HepG2 (cell line): ENCODE measurements around the gene RPL27A. TPM values are rescaled to one million over a fixed set of nuclear protein-coding genes. Genes with fewer than 3 reads are reported as not detected.

Experiments
- ATAC-seq: fragments of 200-7000 bp; cut with Tn5 transposase; 3 replicates; pipeline ENCODE4 v1.9.1; 2020; ENCODE audit warnings: mild to moderate bottlenecking, moderate library complexity
- BruUV-seq: library from RNA; stranded (reverse); fragments of 400-500 nt; replicated peaks from 2 replicates; lab custom pipeline; 2021; lab: Mats Ljungman, UMichigan
- CTCF ChIA-PET: fragments of 300-600 bp; formaldehyde crosslinking; extraction: SDS; loops from one replicate; lab custom pipeline; 2021; ENCODE audit warnings: low total read pairs, inconsistent platforms, low intra/inter-chr PET ratio; lab: Yijun Ruan, JAX
- POLR2A ChIA-PET: fragments of 350-600 bp; sonication (Branson Sonifier 250); formaldehyde crosslinking; loops from one replicate; lab custom pipeline; 2020; ENCODE audit warnings: antibody characterized with exemption, inconsistent platforms; lab: Yijun Ruan, JAX
- DNase-seq: peaks from one replicate; pipeline ENCODE4 v3.0.0-alpha.2; 2015; ENCODE audit warnings: low spot score
- FAIRE-seq: peaks from 3 replicates; lab custom pipeline; 2011; peaks lifted over from hg19 to GRCh38; lab: Jason Lieb, UNC
- H2AFZ ChIP-seq: one replicate; pipeline ENCODE4 v1.6.1; 2011; ENCODE audit warnings: low read length, inconsistent platforms
- H3K27ac ChIP-seq: fragments of 300-600 bp; 3 replicates; pipeline ENCODE4 v1.8.0; 2011; ENCODE audit warnings: mixed run types, mild to moderate bottlenecking, mixed read lengths, low read length, inconsistent platforms; ENCODE audit not compliant: insufficient read depth; ENCODE audit errors: extremely low read length
- H3K27me3 ChIP-seq, 2 experiments: fragments of 200-600 bp in 1 of 2; 2 replicates in 1 of 2; 3 replicates in 1 of 2; pipeline versions ENCODE4 v1.6.0 to v1.8.0; 2011; ENCODE audit warnings: low read length in 2 of 2, mild to moderate bottlenecking in 2 of 2, moderate library complexity in 2 of 2, inconsistent platforms in 1 of 2; ENCODE audit not compliant: insufficient read depth in 2 of 2, control insufficient read depth in 1 of 2
- H3K36me3 ChIP-seq, 2 experiments: fragments of 200-600 bp in 1 of 2; replicated peaks in 1 of 2; 2 replicates in 1 of 2; 3 replicates in 1 of 2; pipeline versions ENCODE4 v1.5.1 to v1.8.0; 2011; ENCODE audit warnings: low read length in 2 of 2, inconsistent platforms in 1 of 2; ENCODE audit not compliant: insufficient read depth in 2 of 2, control insufficient read depth in 1 of 2
- H3K4me1 ChIP-seq: 2 replicates; pipeline ENCODE4 v1.5.1; 2012; ENCODE audit warnings: low read length, inconsistent platforms; ENCODE audit not compliant: insufficient read depth
- H3K4me2 ChIP-seq: 2 replicates; pipeline ENCODE4 v1.6.0; 2011; ENCODE audit warnings: low read depth, low read length, inconsistent platforms
- H3K4me3 ChIP-seq, 3 experiments: fragments of 200-600 bp in 1 of 3; sonication (generic), shearing (Covaris generic) in 1 of 3; replicated peaks in 1 of 3; 2 replicates each; pipeline ENCODE4 v1.5.1; 2011 to 2016; ENCODE audit warnings: low read length in 3 of 3, inconsistent platforms in 2 of 3, low read depth in 2 of 3, mild to moderate bottlenecking in 2 of 3, control low read depth in 1 of 3, mixed read lengths in 1 of 3; ENCODE audit not compliant: insufficient read depth in 1 of 3
- H3K79me2 ChIP-seq: one replicate; pipeline ENCODE4 v1.6.1; 2011; ENCODE audit warnings: low read length, inconsistent platforms; ENCODE audit not compliant: insufficient read depth
- H3K9ac ChIP-seq: 2 replicates; pipeline ENCODE4 v1.6.0; 2011; ENCODE audit warnings: mild to moderate bottlenecking, low read depth, low read length, inconsistent platforms; ENCODE audit not compliant: insufficient read depth
- H3K9me3 ChIP-seq: 2 replicates; pipeline ENCODE4 v1.5.1; 2012; ENCODE audit warnings: mild to moderate bottlenecking, low read length
- H4K20me1 ChIP-seq: 2 replicates; pipeline ENCODE4 v1.6.0; 2011; ENCODE audit warnings: inconsistent platforms, mild to moderate bottlenecking, low read length, moderate library complexity; ENCODE audit not compliant: insufficient read depth
- HOXA5 ChIP-seq: sonication (generic); formaldehyde crosslinking; IDR thresholded peaks from 2 replicates; pipeline ENCODE4 v1.4.0; 2020; ENCODE audit warnings: missing genetic modification reagents
- JUNB ChIP-seq: sonication (generic); formaldehyde crosslinking; IDR thresholded peaks from 2 replicates; pipeline ENCODE4 v1.8.0; 2022; ENCODE audit warnings: missing genetic modification reagents, mild to moderate bottlenecking, borderline replicate concordance
- PAF1 ChIP-seq: IDR thresholded peaks from 2 replicates; pipeline ENCODE4 v1.6.1; 2016; ENCODE audit warnings: missing genetic modification reagents, missing compliant biosample characterization
- SMAD3 ChIP-seq: sonication (generic); formaldehyde crosslinking; IDR thresholded peaks from 2 replicates; pipeline ENCODE4 v1.4.0; 2020; ENCODE audit warnings: missing genetic modification reagents
- ZNF235 ChIP-seq: sonication (generic); formaldehyde crosslinking; IDR thresholded peaks from 2 replicates; pipeline ENCODE4 v1.8.1; 2023; ENCODE audit warnings: mild to moderate bottlenecking, missing genetic modification reagents, borderline replicate concordance
- ZNF878 ChIP-seq: sonication (generic); formaldehyde crosslinking; IDR thresholded peaks from 2 replicates; pipeline ENCODE4 v1.8.1; 2023; ENCODE audit warnings: mild to moderate bottlenecking, missing genetic modification reagents, moderate library complexity
- WGBS: methylation state at CpG from one replicate; pipeline ENCODE4 v1.1.6; 2017; ENCODE audit warnings: low lambda C conversion rate; 5-methylcytosine and 5-hydroxymethylcytosine counted together
- in situ Hi-C: cut with HindIII; loops from 2 replicates; pipeline ENCODE4 v1.10.0; 2017; ENCODE audit warnings: low pct_unique_long_range_greater_than_20kb; ENCODE audit not compliant: extremely low pct_ligation_motif_present
- intact Hi-C: fragments of 100-400 bp; cut with micrococcal nuclease; formaldehyde crosslinking; loops from one replicate; pipeline ENCODE4 v1.10.0; 2022; ENCODE audit not compliant: unreplicated experiment
- polyA plus RNA-seq, 8 experiments: library from polyadenylated mRNA; depleted of rRNA in 3 of 8; stranded (reverse) in 7 of 8; unstranded in 1 of 8; fragments of >200 nt; fragmentation: Illumina TruSeq in 4 of 8; extraction: Trizol in 4 of 8; gene quantifications; 2 replicates each; pipeline versions ENCODE4 v1.2.1 to v1.2.3, GENCODE V29; 2011 to 2016; ENCODE audit warnings: low read depth in 4 of 8, missing spikeins in 1 of 8, mixed read lengths in 1 of 8; ENCODE audit not compliant: insufficient read depth in 1 of 8
- total RNA-seq, 5 experiments: library from RNA; depleted of rRNA; stranded (reverse); fragments of >200 nt; fragmentation: Illumina TruSeq; extraction: Trizol; gene quantifications; 2 replicates each; pipeline ENCODE4 v1.2.3, GENCODE V29; 2016; ENCODE audit warnings: low read depth in 1 of 5
- TF ChIP-seq, protein P1 (sequence below): sonication (generic); formaldehyde crosslinking; IDR thresholded peaks from 2 replicates; pipeline ENCODE4 v1.5.0; 2020; ENCODE audit warnings: mild to moderate bottlenecking, missing genetic modification reagents, moderate library complexity
- TF ChIP-seq, protein P2 (sequence below): sonication (generic); formaldehyde crosslinking; IDR thresholded peaks from 2 replicates; pipeline ENCODE4 v1.4.0; 2020; ENCODE audit warnings: missing genetic modification reagents
- TF ChIP-seq, protein P3 (sequence below): IDR thresholded peaks from 2 replicates; pipeline ENCODE4 v1.6.1; 2016; ENCODE audit warnings: low read depth

Gene RPL27A
- total and polyA plus RNA-seq, 2 of the 13 experiments (the other 11 are each of a cell fraction or from before 2014, with no cell fraction given): 1,531 to 2,153 TPM

DNA sequence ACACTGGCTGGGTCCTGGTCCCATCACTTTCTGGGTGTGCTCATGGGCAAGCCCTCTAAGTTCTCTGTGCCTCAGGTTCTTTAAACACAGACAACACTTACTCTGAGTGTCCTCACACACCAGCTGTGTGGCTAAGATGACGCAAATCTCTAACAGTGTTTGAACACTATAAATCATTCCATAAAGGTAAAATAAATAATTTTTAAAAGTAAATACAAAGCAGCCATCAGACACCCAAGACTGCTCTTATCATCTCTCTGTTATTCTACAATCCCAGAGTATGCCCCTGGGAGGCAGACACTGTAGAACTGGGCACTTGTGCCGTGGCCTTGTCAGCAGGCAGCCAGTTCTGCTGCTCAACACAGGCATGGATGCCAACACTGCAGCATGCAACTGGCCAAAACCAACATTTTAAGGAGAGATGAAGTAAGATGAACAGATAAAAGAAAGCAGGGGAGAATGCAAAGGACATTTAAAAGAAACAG lies 56.8 kb downstream of the RPL27A start:
- H4K20me1 ChIP-seq: no peaks in the 10 kb centered on the region
- CTCF ChIA-PET: no interaction called here
- 0 out of 5 replicates have a peak, but pooled peaks cover 0 to 1% of the 10 kb centered on the region in 2 experiments for H3K36me3 ChIP-seq
- H3K27ac ChIP-seq: no peak overlapping the region
- no peaks in the 10 kb centered on the region for H3K9me3 ChIP-seq
- no peak for DNase-seq
- H3K27me3 ChIP-seq: no peaks in the 10 kb centered on the region
- no peak for FAIRE-seq
- H3K79me2 ChIP-seq: no peaks in the 10 kb centered on the region
- BruUV-seq: no TSS peak
- H3K4me3 ChIP-seq: no peak overlapping the region
- no peak overlapping the region for H3K9ac ChIP-seq
- no peak overlapping the region for H2AFZ ChIP-seq
- peaks cover 2% of the 10 kb centered on the region for H3K4me1 ChIP-seq
- intact Hi-C loops: no loop called here
- 100% methylated on average over 2 of the region's 2 CpGs for WGBS
- TF ChIP-seq ZNF878 (CRISPR knock-in tag) (no peak), ZNF235 (CRISPR knock-in tag) (no peak), PAF1 (CRISPR knock-in tag) (no peak), SMAD3 (CRISPR knock-in tag) (no peak), HOXA5 (CRISPR knock-in tag) (no peak), JUNB (no peak)
- TF ChIP-seq, protein P1, sequence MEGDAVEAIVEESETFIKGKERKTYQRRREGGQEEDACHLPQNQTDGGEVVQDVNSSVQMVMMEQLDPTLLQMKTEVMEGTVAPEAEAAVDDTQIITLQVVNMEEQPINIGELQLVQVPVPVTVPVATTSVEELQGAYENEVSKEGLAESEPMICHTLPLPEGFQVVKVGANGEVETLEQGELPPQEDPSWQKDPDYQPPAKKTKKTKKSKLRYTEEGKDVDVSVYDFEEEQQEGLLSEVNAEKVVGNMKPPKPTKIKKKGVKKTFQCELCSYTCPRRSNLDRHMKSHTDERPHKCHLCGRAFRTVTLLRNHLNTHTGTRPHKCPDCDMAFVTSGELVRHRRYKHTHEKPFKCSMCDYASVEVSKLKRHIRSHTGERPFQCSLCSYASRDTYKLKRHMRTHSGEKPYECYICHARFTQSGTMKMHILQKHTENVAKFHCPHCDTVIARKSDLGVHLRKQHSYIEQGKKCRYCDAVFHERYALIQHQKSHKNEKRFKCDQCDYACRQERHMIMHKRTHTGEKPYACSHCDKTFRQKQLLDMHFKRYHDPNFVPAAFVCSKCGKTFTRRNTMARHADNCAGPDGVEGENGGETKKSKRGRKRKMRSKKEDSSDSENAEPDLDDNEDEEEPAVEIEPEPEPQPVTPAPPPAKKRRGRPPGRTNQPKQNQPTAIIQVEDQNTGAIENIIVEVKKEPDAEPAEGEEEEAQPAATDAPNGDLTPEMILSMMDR (CRISPR knock-in tag): no peak
- TF ChIP-seq, protein P2, sequence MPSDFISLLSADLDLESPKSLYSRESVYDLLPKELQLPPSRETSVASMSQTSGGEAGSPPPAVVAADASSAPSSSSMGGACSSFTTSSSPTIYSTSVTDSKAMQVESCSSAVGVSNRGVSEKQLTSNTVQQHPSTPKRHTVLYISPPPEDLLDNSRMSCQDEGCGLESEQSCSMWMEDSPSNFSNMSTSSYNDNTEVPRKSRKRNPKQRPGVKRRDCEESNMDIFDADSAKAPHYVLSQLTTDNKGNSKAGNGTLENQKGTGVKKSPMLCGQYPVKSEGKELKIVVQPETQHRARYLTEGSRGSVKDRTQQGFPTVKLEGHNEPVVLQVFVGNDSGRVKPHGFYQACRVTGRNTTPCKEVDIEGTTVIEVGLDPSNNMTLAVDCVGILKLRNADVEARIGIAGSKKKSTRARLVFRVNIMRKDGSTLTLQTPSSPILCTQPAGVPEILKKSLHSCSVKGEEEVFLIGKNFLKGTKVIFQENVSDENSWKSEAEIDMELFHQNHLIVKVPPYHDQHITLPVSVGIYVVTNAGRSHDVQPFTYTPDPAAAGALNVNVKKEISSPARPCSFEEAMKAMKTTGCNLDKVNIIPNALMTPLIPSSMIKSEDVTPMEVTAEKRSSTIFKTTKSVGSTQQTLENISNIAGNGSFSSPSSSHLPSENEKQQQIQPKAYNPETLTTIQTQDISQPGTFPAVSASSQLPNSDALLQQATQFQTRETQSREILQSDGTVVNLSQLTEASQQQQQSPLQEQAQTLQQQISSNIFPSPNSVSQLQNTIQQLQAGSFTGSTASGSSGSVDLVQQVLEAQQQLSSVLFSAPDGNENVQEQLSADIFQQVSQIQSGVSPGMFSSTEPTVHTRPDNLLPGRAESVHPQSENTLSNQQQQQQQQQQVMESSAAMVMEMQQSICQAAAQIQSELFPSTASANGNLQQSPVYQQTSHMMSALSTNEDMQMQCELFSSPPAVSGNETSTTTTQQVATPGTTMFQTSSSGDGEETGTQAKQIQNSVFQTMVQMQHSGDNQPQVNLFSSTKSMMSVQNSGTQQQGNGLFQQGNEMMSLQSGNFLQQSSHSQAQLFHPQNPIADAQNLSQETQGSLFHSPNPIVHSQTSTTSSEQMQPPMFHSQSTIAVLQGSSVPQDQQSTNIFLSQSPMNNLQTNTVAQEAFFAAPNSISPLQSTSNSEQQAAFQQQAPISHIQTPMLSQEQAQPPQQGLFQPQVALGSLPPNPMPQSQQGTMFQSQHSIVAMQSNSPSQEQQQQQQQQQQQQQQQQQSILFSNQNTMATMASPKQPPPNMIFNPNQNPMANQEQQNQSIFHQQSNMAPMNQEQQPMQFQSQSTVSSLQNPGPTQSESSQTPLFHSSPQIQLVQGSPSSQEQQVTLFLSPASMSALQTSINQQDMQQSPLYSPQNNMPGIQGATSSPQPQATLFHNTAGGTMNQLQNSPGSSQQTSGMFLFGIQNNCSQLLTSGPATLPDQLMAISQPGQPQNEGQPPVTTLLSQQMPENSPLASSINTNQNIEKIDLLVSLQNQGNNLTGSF (CRISPR knock-in tag): no peak
- TF ChIP-seq, protein P3, sequence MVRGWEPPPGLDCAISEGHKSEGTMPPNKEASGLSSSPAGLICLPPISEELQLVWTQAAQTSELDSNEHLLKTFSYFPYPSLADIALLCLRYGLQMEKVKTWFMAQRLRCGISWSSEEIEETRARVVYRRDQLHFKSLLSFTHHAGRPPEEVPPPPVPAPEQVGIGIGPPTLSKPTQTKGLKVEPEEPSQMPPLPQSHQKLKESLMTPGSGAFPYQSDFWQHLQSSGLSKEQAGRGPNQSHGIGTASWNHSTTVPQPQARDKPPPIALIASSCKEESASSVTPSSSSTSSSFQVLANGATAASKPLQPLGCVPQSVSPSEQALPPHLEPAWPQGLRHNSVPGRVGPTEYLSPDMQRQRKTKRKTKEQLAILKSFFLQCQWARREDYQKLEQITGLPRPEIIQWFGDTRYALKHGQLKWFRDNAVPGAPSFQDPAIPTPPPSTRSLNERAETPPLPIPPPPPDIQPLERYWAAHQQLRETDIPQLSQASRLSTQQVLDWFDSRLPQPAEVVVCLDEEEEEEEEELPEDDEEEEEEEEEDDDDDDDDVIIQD (CRISPR knock-in tag): no peak
- no peak overlapping the region for H3K4me2 ChIP-seq
- no peak for ATAC-seq
- in situ Hi-C loops: no loop called here
- POLR2A ChIA-PET: no interaction called here
